Measurements from ENCODE around the gene NRXN3. TPM values are rescaled to one million over a fixed set of nuclear protein-coding genes. Genes with fewer than 3 reads are reported as not detected.

Gene NRXN3
- total RNA-seq, 1 donor from 2014 or later, result 18.0 TPM

- Mint-ChIP-seq H3K36me3 (ENCODE audit: low read depth, unreplicated experiment) (no peaks in the 10 kb centered on the region), H3K27ac (ENCODE audit: unreplicated experiment) (no peak overlapping the region), H3K27me3 (ENCODE audit: low read depth, unreplicated experiment) (no peaks in the 10 kb centered on the region), H3K4me3 (ENCODE audit: unreplicated experiment) (no peak overlapping the region), H3K9me3 (ENCODE audit: unreplicated experiment) (no peaks in the 10 kb centered on the region), H3K4me1 (ENCODE audit: low read depth, unreplicated experiment) (peaks cover 16% of the 10 kb centered on the region)
- Histone ChIP-seq H2AFZ (ENCODE audit: low read depth, low read length) (no peak overlapping the region), H4K20me1 (ENCODE audit: insufficient read depth, low read length) (no peaks in the 10 kb centered on the region), H3K79me2 (ENCODE audit: insufficient read depth, low read length) (no peaks in the 10 kb centered on the region), H3K4me2 (ENCODE audit: low read length) (no peak overlapping the region), H3K4me1 (ENCODE audit: insufficient read depth, low read length) (no peaks in the 10 kb centered on the region), H3K4me3 (ENCODE audit: insufficient read depth, low read depth, low read length) (no peak overlapping the region), H3K27me3 (ENCODE audit: insufficient read depth, low read length) (no peaks in the 10 kb centered on the region), H3K9me3 (ENCODE audit: insufficient read depth, low read depth, low read length) (no peaks in the 10 kb centered on the region), H3K9ac (ENCODE audit: low read length) (no peak overlapping the region), H3K27ac (ENCODE audit: low read depth, low read length) (no peak overlapping the region), H3K36me3 (ENCODE audit: insufficient read depth, low read length) (no peaks in the 10 kb centered on the region)
- no peak for FAIRE-seq
- no peak for TF ChIP-seq EZH2 (IDR thresholded peaks at IDR 0.05; ENCODE audit: insufficient read depth, low read length)
- no peak for TF ChIP-seq CTCF (IDR thresholded peaks at IDR 0.05; ENCODE audit: insufficient read depth, low read depth, low read length)
- DNase-seq (ENCODE audit: low read depth), result no peak
Observed at GRCh38 chr14:79562185-79562584, 1392.0 kb downstream of the NRXN3 start.

- H3K4me1 Mint-ChIP-seq (ENCODE audit: low read depth, unreplicated experiment), result peaks cover 25% of the 10 kb centered on the region
- Histone ChIP-seq H3K4me2 (ENCODE audit: low read length) (no peak overlapping the region), H3K9me3 (ENCODE audit: insufficient read depth, low read depth, low read length) (no peaks in the 10 kb centered on the region), H3K27me3 (ENCODE audit: insufficient read depth, low read length) (no peaks in the 10 kb centered on the region), H4K20me1 (ENCODE audit: insufficient read depth, low read length) (no peaks in the 10 kb centered on the region), H3K27ac (ENCODE audit: low read depth, low read length) (no peak overlapping the region), H2AFZ (ENCODE audit: low read depth, low read length) (no peak overlapping the region), H3K9ac (ENCODE audit: low read length) (no peak overlapping the region), H3K4me1 (ENCODE audit: insufficient read depth, low read length) (no peaks in the 10 kb centered on the region), H3K36me3 (ENCODE audit: insufficient read depth, low read length) (no peaks in the 10 kb centered on the region), H3K79me2 (ENCODE audit: insufficient read depth, low read length) (no peaks in the 10 kb centered on the region), H3K4me3 (ENCODE audit: insufficient read depth, low read depth, low read length) (no peak overlapping the region)
- TF ChIP-seq CTCF (IDR thresholded peaks at IDR 0.05; ENCODE audit: insufficient read depth, low read depth, low read length) (no peak), EZH2 (IDR thresholded peaks at IDR 0.05; ENCODE audit: insufficient read depth, low read length) (no peak)
- no peaks in the 10 kb centered on the region for H3K9me3 Mint-ChIP-seq (ENCODE audit: unreplicated experiment)
- H3K27ac Mint-ChIP-seq (ENCODE audit: unreplicated experiment), result no peak overlapping the region
- H3K36me3 Mint-ChIP-seq (ENCODE audit: low read depth, unreplicated experiment), result no peaks in the 10 kb centered on the region
- FAIRE-seq (no peak), DNase-seq (ENCODE audit: low read depth) (peak; percentile 91)
- H3K27me3 Mint-ChIP-seq (ENCODE audit: low read depth, unreplicated experiment), result no peaks in the 10 kb centered on the region
- H3K4me3 Mint-ChIP-seq (ENCODE audit: unreplicated experiment), result no peak overlapping the region
Observed at GRCh38 chr14:79564371-79564770, 1394.2 kb downstream of the NRXN3 start.

- H3K36me3 Mint-ChIP-seq (ENCODE audit: low read depth, unreplicated experiment), result no peaks in the 10 kb centered on the region
- Histone ChIP-seq H2AFZ (ENCODE audit: low read depth, low read length) (no peak overlapping the region), H3K79me2 (ENCODE audit: insufficient read depth, low read length) (no peaks in the 10 kb centered on the region), H3K27ac (ENCODE audit: low read depth, low read length) (no peak overlapping the region), H3K4me1 (ENCODE audit: insufficient read depth, low read length) (no peaks in the 10 kb centered on the region), H3K4me2 (ENCODE audit: low read length) (no peak overlapping the region), H4K20me1 (ENCODE audit: insufficient read depth, low read length) (no peaks in the 10 kb centered on the region), H3K9ac (ENCODE audit: low read length) (no peak overlapping the region), H3K36me3 (ENCODE audit: insufficient read depth, low read length) (no peaks in the 10 kb centered on the region), H3K9me3 (ENCODE audit: insufficient read depth, low read depth, low read length) (no peaks in the 10 kb centered on the region), H3K4me3 (ENCODE audit: insufficient read depth, low read depth, low read length) (no peak overlapping the region), H3K27me3 (ENCODE audit: insufficient read depth, low read length) (no peaks in the 10 kb centered on the region)
- no peaks in the 10 kb centered on the region for H3K9me3 Mint-ChIP-seq (ENCODE audit: unreplicated experiment)
- H3K27me3 Mint-ChIP-seq (ENCODE audit: low read depth, unreplicated experiment), result no peaks in the 10 kb centered on the region
- H3K27ac Mint-ChIP-seq (ENCODE audit: unreplicated experiment), result no peak overlapping the region
- no peak for TF ChIP-seq CTCF (IDR thresholded peaks at IDR 0.05; ENCODE audit: insufficient read depth, low read depth, low read length)
- TF ChIP-seq EZH2 (IDR thresholded peaks at IDR 0.05; ENCODE audit: insufficient read depth, low read length), result no peak
- DNase-seq (ENCODE audit: low read depth) (no peak), FAIRE-seq (no peak)
- no peak overlapping the region for H3K4me3 Mint-ChIP-seq (ENCODE audit: unreplicated experiment)
- H3K4me1 Mint-ChIP-seq (ENCODE audit: low read depth, unreplicated experiment), result peaks cover 36% of the 10 kb centered on the region
Observed at GRCh38 chr14:79567306-79567705, 1397.1 kb downstream of the NRXN3 start.

All from astrocyte (in vitro differentiated cells and primary cell).